ENCODE data around the gene RBMS3. TPM values are rescaled to one million over a fixed set of nuclear protein-coding genes. Genes with fewer than 3 reads are reported as not detected.
A peak's percentile ranks its signal among the peaks of the same experiment; 100 is the strongest.

The RBMS3 gene
- total and polyA plus RNA-seq, 9 donors = 11.6 to 79.2 (median 63.1) TPM

DNA sequence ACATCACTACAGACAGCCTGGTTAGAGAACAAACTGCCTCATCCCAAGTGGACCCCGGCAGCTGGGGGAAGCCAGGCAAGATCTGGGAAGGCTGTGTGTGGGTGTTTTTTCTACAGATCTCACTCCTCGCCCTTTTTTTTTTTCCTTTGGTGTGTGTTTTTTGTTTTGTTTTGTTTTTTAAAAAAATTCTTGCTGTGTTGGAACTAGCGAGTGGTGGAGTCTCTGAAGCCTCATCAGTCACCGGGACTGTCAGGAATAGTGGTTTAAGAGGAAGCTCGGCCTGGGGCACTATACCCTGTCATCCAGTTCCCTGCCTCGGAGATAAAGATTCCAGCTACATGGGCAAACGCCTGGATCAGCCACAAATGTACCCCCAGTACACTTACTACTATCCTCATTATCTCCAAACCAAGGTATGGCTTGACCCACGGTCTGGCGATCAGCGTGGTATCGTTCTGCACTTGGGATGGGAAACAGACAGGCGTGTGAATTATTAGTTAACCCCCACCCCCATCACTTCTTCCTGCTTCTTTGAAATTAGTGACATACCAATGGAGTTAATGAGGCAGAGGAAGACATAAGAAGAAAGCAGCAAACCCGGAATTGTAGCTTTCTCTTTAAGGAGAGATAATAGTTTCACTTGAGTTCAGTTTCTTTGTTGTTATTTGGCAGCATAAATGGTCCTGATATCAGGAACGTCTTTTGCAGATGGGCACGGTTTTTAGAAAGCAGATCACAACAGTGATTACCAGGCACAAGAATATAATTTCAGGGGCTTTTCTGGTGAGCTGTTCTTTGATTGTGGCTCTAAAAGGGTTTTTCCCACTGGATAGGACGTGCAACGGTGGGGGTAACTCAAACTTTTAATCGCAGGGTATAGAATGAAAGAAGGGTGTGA, 722 bp downstream of the RBMS3 start:
- no peaks in the 10 kb centered on the region for H3K36me3 ChIP-seq
- peak overlapping the region; percentile 53 for H3K4me3 ChIP-seq
- intact Hi-C loops (cut with DNase I) = loop anchor here in 2 of 4 donors (5.0 to 10.0 kb wide), 3 partner anchors 51 to 483 kb away; no protein-coding TSS in a partner anchor
- DNase-seq = peak; percentile 26 to 51 (median 42)
- peak overlapping the region; percentile 33 to 79 for H3K27ac ChIP-seq
- H3K4me1 ChIP-seq (ENCODE audit: insufficient read depth) = peaks cover 4% of the 10 kb centered on the region
- no peaks in the 10 kb centered on the region for H3K9me3 ChIP-seq
- no peaks in the 10 kb centered on the region for H3K27me3 ChIP-seq
- TF ChIP-seq, protein P1, sequence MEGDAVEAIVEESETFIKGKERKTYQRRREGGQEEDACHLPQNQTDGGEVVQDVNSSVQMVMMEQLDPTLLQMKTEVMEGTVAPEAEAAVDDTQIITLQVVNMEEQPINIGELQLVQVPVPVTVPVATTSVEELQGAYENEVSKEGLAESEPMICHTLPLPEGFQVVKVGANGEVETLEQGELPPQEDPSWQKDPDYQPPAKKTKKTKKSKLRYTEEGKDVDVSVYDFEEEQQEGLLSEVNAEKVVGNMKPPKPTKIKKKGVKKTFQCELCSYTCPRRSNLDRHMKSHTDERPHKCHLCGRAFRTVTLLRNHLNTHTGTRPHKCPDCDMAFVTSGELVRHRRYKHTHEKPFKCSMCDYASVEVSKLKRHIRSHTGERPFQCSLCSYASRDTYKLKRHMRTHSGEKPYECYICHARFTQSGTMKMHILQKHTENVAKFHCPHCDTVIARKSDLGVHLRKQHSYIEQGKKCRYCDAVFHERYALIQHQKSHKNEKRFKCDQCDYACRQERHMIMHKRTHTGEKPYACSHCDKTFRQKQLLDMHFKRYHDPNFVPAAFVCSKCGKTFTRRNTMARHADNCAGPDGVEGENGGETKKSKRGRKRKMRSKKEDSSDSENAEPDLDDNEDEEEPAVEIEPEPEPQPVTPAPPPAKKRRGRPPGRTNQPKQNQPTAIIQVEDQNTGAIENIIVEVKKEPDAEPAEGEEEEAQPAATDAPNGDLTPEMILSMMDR (IDR thresholded peaks at IDR 0.05) = no peak
- TF ChIP-seq EP300 (IDR thresholded peaks at IDR 0.05) (no peak), POLR2A (IDR thresholded peaks at IDR 0.05) (no peak)
- WGBS, 3 donors = 1% methylated on average over 18 of the region's 18 CpGs

DNA sequence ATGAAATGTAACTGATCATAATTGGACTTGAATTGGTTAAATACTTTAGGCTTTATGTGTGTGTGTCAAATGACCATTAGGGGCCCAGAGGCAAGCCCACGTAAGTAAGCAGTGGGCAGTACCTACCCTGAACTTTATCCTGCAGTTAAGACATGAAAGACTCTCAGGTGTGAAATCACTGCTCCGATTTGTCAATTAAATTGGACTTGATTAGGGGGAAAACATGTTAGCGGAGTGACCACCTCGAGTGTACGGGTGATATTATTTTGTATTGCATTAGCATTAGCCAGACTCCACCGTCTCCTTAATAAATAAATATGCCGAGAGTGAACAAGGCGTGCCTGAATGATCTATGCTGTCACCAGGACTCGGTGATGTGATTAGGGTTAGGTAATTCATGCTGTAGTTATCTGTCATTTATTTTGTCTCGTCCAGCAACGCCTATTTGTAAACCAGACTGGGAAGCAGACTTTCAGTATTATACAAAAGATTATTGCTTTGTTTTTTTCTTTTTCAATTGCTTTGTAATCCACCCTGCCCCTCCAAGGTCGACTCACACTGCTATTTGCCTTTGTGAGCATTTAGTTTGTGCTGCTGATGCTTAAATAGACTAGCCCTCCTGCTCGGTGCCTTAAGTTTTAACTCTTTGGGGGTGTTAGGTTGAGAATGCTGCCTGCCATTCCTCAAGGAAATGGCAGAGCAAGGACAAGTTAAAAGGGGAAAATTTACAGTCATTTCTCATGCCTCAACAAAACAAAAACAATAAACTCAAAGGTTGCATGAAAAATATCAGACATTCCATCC, 1.8 kb downstream of the RBMS3 start:
- intact Hi-C loops (cut with DNase I) = loop anchor here in 2 of 4 donors (5.0 to 10.0 kb wide), 3 partner anchors 50 to 482 kb away; no protein-coding TSS in a partner anchor
- peaks cover 4% of the 10 kb centered on the region for H3K4me1 ChIP-seq (ENCODE audit: insufficient read depth)
- no peaks in the 10 kb centered on the region for H3K27me3 ChIP-seq
- 2 to 6% (median 2%) methylated on average over 13 of the region's 13 CpGs for WGBS, 3 donors
- DNase-seq = peak in 2 of 5 donors; percentile 17 to 19
- no peak for TF ChIP-seq POLR2A (IDR thresholded peaks at IDR 0.05)
- TF ChIP-seq, protein P1 (IDR thresholded peaks at IDR 0.05) = no peak
- no peak for TF ChIP-seq EP300 (IDR thresholded peaks at IDR 0.05)
- no peaks in the 10 kb centered on the region for H3K36me3 ChIP-seq
- H3K4me3 ChIP-seq = peak overlapping the region; percentile 53
- H3K27ac ChIP-seq = peak overlapping the region; percentile 51 to 79
- H3K9me3 ChIP-seq = no peaks in the 10 kb centered on the region

DNA sequence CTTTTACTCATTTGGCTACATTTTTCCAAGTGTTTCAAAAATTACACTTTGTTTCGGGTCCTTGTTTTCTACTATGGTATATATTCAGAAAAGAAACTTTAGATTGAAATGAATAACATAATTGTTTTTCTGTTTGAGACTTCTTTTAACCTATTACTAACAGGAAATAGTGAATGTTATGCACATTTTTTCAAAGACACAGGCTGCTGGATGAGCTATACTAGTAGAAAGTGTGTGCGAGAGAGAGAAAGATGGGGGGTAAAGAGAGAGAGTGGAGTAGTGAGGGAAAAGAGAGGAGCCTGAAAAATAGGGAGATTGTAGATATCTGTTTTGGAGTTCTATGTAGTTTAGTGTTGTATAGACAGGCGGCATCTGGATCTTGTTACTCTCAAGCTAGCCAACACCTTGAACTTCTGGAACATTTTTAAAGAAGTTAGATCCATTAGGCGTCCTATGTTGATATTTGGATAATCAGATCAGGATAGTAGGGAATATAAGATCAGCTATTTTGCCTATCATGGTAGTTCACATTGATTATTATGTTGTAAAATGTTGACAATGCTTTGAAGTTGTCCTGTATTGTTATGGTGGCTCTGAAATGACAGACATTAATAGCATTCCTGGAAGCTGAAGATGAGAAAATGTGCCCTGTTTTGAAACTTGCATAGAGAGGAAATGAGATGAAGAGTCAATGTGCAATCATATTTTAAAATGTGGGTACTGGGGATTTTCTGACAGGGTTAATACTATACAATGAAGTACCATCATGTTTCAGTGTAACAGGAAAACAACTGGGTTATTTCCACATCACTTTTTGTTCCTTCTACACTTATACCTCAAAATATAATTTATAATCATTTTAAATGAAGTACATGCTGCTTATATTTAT, 2.6 kb downstream of the RBMS3 start:
- no peaks in the 10 kb centered on the region for H3K9me3 ChIP-seq
- TF ChIP-seq POLR2A (IDR thresholded peaks at IDR 0.05) = no peak
- TF ChIP-seq, protein P1 (IDR thresholded peaks at IDR 0.05) = no peak
- H3K4me1 ChIP-seq (ENCODE audit: insufficient read depth) = peaks cover 7% of the 10 kb centered on the region
- no peaks in the 10 kb centered on the region for H3K27me3 ChIP-seq
- H3K4me3 ChIP-seq = peak overlapping the region; percentile 53
- peak overlapping the region; percentile 13 to 79 for H3K27ac ChIP-seq
- 2 to 5% (median 4%) methylated on average over 4 of the region's 4 CpGs for WGBS, 3 donors
- intact Hi-C loops (cut with DNase I) = loop anchor here in 2 of 4 donors (5.0 to 10.0 kb wide), 3 partner anchors 49 to 481 kb away; no protein-coding TSS in a partner anchor
- H3K36me3 ChIP-seq = no peaks in the 10 kb centered on the region
- DNase-seq = no peak
